ENCODE measurements around the gene CDKN2C.

DNA sequence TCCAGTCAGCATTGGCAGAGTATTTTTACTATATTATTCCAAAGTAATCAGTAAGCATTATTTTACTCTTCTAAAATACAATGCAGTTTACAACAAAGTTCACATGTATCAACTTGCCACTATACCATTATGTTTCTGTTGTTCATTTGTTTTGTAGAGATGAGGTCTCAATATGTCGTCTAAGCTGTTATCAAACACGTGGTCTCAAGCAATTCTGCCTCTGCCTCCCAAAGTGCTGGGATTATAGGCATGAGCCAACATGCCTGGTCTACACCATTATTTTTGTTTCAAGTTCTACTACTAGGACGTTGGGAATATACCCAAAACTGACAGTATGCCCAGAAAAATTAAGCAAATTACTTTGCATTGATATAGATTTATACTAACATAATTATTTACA is 29.8 kb upstream of the CDKN2C start:
- TF ChIP-seq, protein P1, sequence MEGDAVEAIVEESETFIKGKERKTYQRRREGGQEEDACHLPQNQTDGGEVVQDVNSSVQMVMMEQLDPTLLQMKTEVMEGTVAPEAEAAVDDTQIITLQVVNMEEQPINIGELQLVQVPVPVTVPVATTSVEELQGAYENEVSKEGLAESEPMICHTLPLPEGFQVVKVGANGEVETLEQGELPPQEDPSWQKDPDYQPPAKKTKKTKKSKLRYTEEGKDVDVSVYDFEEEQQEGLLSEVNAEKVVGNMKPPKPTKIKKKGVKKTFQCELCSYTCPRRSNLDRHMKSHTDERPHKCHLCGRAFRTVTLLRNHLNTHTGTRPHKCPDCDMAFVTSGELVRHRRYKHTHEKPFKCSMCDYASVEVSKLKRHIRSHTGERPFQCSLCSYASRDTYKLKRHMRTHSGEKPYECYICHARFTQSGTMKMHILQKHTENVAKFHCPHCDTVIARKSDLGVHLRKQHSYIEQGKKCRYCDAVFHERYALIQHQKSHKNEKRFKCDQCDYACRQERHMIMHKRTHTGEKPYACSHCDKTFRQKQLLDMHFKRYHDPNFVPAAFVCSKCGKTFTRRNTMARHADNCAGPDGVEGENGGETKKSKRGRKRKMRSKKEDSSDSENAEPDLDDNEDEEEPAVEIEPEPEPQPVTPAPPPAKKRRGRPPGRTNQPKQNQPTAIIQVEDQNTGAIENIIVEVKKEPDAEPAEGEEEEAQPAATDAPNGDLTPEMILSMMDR (IDR thresholded peaks at IDR 0.05) = no peak
- no peak for TF ChIP-seq POLR2AphosphoS5 (IDR thresholded peaks at IDR 0.05)

Data from upper lobe of left lung (tissue), 4 donors.